Hepatocyte (in vitro differentiated cells): ENCODE measurements around the gene WBP11.

ENCODE experiments used
- CTCF ChIP-seq: fragments of 200-600 bp; sonication (generic); IDR thresholded peaks from 2 replicates; pipeline ENCODE4 v1.5.1; 2016; ENCODE audit warnings: antibody characterized with exemption, mild to moderate bottlenecking; ENCODE audit not compliant: poor library complexity
- EZH2 ChIP-seq: fragments of 200-600 bp; sonication (generic); IDR thresholded peaks from 2 replicates; pipeline ENCODE4 v1.6.1; 2016; ENCODE audit warnings: antibody characterized with exemption, mild to moderate bottlenecking, borderline replicate concordance
- EZH2phosphoT487 ChIP-seq: fragments of 200-600 bp; sonication (generic); IDR thresholded peaks from one replicate; pipeline ENCODE4 v1.6.1; 2018; ENCODE audit warnings: antibody characterized with exemption, mild to moderate bottlenecking, low read depth, moderate library complexity; ENCODE audit not compliant: unreplicated experiment, severe bottlenecking

- TF ChIP-seq CTCF = no peak
- no peak for TF ChIP-seq EZH2
- TF ChIP-seq EZH2phosphoT487 = no peak
Measured at GRCh38 chr12:14784471-14784870, 18.8 kb downstream of the WBP11 start.
